Neural cell (in vitro differentiated cells): Measurements from ENCODE around the gene RASAL1.

ENCODE experiments used
- CTCF ChIP-seq: fragments of 450-650 bp; IDR thresholded peaks from 2 replicates; pipeline ENCODE4 v1.5.1; 2014; ENCODE audit warnings: antibody characterized with exemption, mild to moderate bottlenecking, moderate library complexity; ENCODE audit not compliant: poor library complexity, severe bottlenecking
- EP300 ChIP-seq: fragments of 450-650 bp; conservative IDR thresholded peaks from 2 replicates; pipeline ENCODE4 v1.6.1; 2014; ENCODE audit warnings: antibody characterized with exemption, mild to moderate bottlenecking, moderate library complexity; ENCODE audit not compliant: poor library complexity, severe bottlenecking
- EZH2 ChIP-seq: fragments of 200-600, 300-800 bp; shearing (Covaris generic), sonication (generic); IDR thresholded peaks from 2 replicates; pipeline ENCODE4 v1.6.1; 2014; ENCODE audit warnings: antibody characterized with exemption, low read length, borderline replicate concordance, mild to moderate bottlenecking; ENCODE audit not compliant: insufficient read depth, poor library complexity, severe bottlenecking
- MXI1 ChIP-seq: fragments of 450-650 bp; conservative IDR thresholded peaks from 2 replicates; pipeline ENCODE4 v1.6.1; 2014; ENCODE audit warnings: antibody characterized with exemption, mild to moderate bottlenecking; ENCODE audit not compliant: poor library complexity, severe bottlenecking
- POLR2AphosphoS5 ChIP-seq: IDR thresholded peaks from 2 replicates; pipeline ENCODE4 v1.6.1; 2012
- RAD21 ChIP-seq: fragments of 450-650 bp; conservative IDR thresholded peaks from 2 replicates; pipeline ENCODE4 v1.6.1; 2014; ENCODE audit warnings: antibody characterized with exemption, mild to moderate bottlenecking, moderate library complexity
- REST ChIP-seq: IDR thresholded peaks from 2 replicates; pipeline ENCODE4 v1.6.1; 2012; ENCODE audit warnings: borderline replicate concordance

GRCh38 chr12:113075137-113075683 lies 60.4 kb downstream of the RASAL1 start:
- TF ChIP-seq CTCF (no peak), MXI1 (no peak), REST (no peak), EZH2 (no peak), EP300 (no peak), RAD21 (no peak), POLR2AphosphoS5 (no peak)
